ENCODE results near the gene TAGLN2. TPM values are rescaled to one million over a fixed set of nuclear protein-coding genes. Genes with fewer than 3 reads are reported as not detected.

TAGLN2 gene
- total RNA-seq, 4 donors from 2014 or later = 65.1 to 235 (median 168) TPM

DNA sequence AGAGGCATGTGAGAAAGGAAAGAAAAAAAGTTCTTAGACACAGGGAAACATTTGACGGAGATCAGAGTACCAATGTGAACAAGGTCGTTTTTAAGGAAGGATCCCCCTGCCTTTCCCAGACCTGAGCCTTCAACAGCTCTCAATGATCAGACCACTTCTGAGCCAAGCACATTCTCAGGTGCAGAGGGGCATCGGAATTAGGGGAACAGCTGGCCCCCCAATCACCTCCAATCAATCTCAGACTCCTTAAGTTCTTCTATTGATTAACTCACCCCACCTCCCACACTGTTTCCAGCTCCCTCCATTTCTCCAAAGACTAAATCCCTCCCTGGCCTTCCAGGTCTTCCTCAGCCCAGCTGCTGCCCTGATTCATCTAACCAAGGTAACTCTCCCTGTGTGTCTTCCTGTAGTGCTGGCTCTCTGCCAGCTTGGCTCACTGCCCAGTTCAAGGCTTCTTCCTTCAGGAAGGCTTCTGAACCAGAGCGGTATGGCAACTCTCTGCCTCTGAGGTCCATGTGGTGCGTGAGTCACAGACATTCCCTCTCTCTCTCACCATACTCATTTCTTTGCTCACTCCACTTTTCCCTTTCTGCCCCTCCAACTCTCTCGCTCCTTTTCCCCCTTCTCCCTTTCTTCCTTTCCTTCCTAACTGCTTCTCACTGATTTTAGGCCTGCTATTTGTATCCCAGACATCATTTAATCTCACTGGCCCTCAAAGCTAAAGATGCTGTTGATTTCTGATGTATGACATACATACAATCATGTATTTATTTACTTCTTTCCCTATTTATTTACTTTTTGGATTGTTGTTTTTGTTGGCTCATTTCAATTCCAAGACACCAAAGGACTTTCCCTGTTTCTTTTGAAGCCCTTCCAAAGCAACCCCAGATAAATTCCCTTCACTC lies 43.4 kb downstream of the TAGLN2 start:
- in situ Hi-C loops (cut with MboI; ENCODE audit: low pct_ligation_motif_present in 1 of 4, low pct_unique_long_range_greater_than_20kb in 1 of 4, low sequenced_read_pairs in 3 of 4) = no loop called here
- TF ChIP-seq POLR2A (IDR thresholded peaks at IDR 0.05) (no peak), EP300 (IDR thresholded peaks at IDR 0.05; ENCODE audit: low read depth) (no peak), POLR2AphosphoS5 (IDR thresholded peaks at IDR 0.05) (peak in 2 of 3 donors; percentile 78 to 79), CTCF (IDR thresholded peaks at IDR 0.05) (no peak)
- Histone ChIP-seq H3K27me3 (no peaks in the 10 kb centered on the region), H3K9me3 (no peaks in the 10 kb centered on the region), H3K4me1 (peaks cover 0 to 28% (median 15%) of the 10 kb centered on the region in 4 donors), H3K36me3 (no peaks in the 10 kb centered on the region), H3K27ac (peak overlapping the region in 2 of 4 donors; percentile 52 to 64), H3K4me3 (no peak overlapping the region)
- intact Hi-C loops (cut with DNase I; ENCODE audit: low total_unique reads) = no loop called here
- DNase-seq = peak; percentile 97
- WGBS, 2 donors (ENCODE audit: low coverage in 1 of 2) = 48% methylated on average over 5 to 6 of the region's 6 CpGs

DNA sequence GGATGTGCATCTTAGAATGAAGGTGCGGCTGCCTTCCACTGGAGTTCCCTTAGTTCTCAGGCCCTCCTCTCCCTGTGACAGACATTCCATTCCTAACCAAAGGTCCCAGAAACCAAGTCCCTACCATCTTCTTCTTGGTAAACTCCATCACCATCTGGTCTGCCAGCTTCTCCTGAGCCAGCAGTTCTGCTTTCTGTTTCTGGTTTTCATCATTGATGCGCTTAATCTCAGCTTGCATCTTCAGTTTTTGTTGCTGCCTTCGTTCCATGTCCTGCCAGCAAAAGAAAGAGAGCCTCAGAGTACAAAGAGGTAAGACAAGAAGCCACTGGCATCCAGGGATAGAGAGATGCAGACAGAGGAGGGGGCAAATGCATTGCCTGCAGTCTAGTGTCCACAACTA lies 44.9 kb downstream of the TAGLN2 start:
- TF ChIP-seq CTCF (IDR thresholded peaks at IDR 0.05) = no peak
- TF ChIP-seq POLR2AphosphoS5 (IDR thresholded peaks at IDR 0.05) = no peak
- TF ChIP-seq EP300 (IDR thresholded peaks at IDR 0.05; ENCODE audit: low read depth) = no peak
- no peak for TF ChIP-seq POLR2A (IDR thresholded peaks at IDR 0.05)
- peaks cover 0 to 28% (median 15%) of the 10 kb centered on the region in 4 donors for H3K4me1 ChIP-seq
- intact Hi-C loops (cut with DNase I; ENCODE audit: low total_unique reads) (no loop called here), in situ Hi-C loops (cut with MboI; ENCODE audit: low pct_ligation_motif_present in 1 of 4, low pct_unique_long_range_greater_than_20kb in 1 of 4, low sequenced_read_pairs in 3 of 4) (no loop called here)
- no peak overlapping the region for H3K4me3 ChIP-seq
- H3K9me3 ChIP-seq = no peaks in the 10 kb centered on the region
- no peaks in the 10 kb centered on the region for H3K36me3 ChIP-seq
- no peaks in the 10 kb centered on the region for H3K27me3 ChIP-seq
- no peak for DNase-seq
- no peak overlapping the region for H3K27ac ChIP-seq
- 75 to 82% methylated on average over 2 to 3 of the region's 3 CpGs for WGBS, 2 donors (ENCODE audit: low coverage in 1 of 2)

DNA sequence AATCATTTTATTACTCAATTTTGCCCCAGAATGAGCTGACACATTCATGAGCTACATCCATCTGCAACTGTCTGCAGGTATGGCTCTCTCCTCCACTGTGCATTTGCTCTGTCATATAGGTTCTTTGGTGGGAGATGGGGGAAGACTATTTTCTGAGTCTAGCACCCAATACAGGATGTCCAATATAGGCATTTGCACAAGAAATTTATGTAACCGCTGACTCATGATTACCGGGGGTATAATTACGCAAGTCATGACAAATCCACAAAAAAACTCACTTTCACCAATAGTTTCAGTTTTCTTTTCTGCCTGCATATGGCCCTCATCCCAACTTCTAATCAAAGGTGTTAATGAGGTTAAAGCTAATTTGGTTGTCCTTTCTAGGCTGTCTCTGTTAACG lies 45.3 kb downstream of the TAGLN2 start:
- Histone ChIP-seq H3K36me3 (no peaks in the 10 kb centered on the region), H3K27me3 (no peaks in the 10 kb centered on the region), H3K4me1 (peaks cover 0 to 28% (median 15%) of the 10 kb centered on the region in 4 donors), H3K27ac (no peak overlapping the region), H3K4me3 (no peak overlapping the region), H3K9me3 (no peaks in the 10 kb centered on the region)
- 70 to 75% methylated on average over 4 of the region's 4 CpGs for WGBS, 2 donors (ENCODE audit: low coverage in 1 of 2)
- no peak for TF ChIP-seq POLR2A (IDR thresholded peaks at IDR 0.05)
- no peak for TF ChIP-seq EP300 (IDR thresholded peaks at IDR 0.05; ENCODE audit: low read depth)
- TF ChIP-seq CTCF (IDR thresholded peaks at IDR 0.05) = no peak
- TF ChIP-seq POLR2AphosphoS5 (IDR thresholded peaks at IDR 0.05) = no peak
- DNase-seq = no peak
- intact Hi-C loops (cut with DNase I; ENCODE audit: low total_unique reads) = no loop called here
- in situ Hi-C loops (cut with MboI; ENCODE audit: low pct_ligation_motif_present in 1 of 4, low pct_unique_long_range_greater_than_20kb in 1 of 4, low sequenced_read_pairs in 3 of 4) = no loop called here

GRCh38 chr1:159879136-159879535 lies 46.2 kb downstream of the TAGLN2 start:
- in situ Hi-C loops (cut with MboI; ENCODE audit: low pct_ligation_motif_present in 1 of 4, low pct_unique_long_range_greater_than_20kb in 1 of 4, low sequenced_read_pairs in 3 of 4) = no loop called here
- TF ChIP-seq CTCF (IDR thresholded peaks at IDR 0.05) (no peak), POLR2AphosphoS5 (IDR thresholded peaks at IDR 0.05) (no peak), POLR2A (IDR thresholded peaks at IDR 0.05) (no peak)
- no peaks in the 10 kb centered on the region for H3K27me3 ChIP-seq
- no peak for DNase-seq
- intact Hi-C loops (cut with DNase I; ENCODE audit: low total_unique reads) = no loop called here
- no peak overlapping the region for H3K27ac ChIP-seq
- WGBS, 2 donors (ENCODE audit: low coverage in 1 of 2) = 73 to 89% methylated on average over 3 of the region's 3 CpGs
- H3K4me1 ChIP-seq = peaks cover 0 to 26% (median 15%) of the 10 kb centered on the region in 4 donors
- H3K4me3 ChIP-seq = no peak overlapping the region
- H3K36me3 ChIP-seq = no peaks in the 10 kb centered on the region
- no peaks in the 10 kb centered on the region for H3K9me3 ChIP-seq

All from transverse colon (tissue), 4 donors.